ENCODE results near the gene TNIP2.
A peak's percentile ranks its signal among the peaks of the same experiment; 100 is the strongest.

The TNIP2 gene

GRCh38 chr4:2712261-2712842 lies 43.8 kb downstream of the TNIP2 start:
- Mint-ChIP-seq H3K9me3 (no peaks in the 10 kb centered on the region), H3K27me3 (ENCODE audit: low read depth) (no peaks in the 10 kb centered on the region), H3K4me1 (ENCODE audit: low read depth) (peaks cover 23% of the 10 kb centered on the region), H3K4me3 (no peak overlapping the region), H3K36me3 (ENCODE audit: low read depth) (peaks cover 16% of the 10 kb centered on the region), H3K27ac (peak overlapping the region; percentile 36)

GRCh38 chr4:2702770-2703169 lies 53.4 kb downstream of the TNIP2 start:
- Mint-ChIP-seq H3K36me3 (ENCODE audit: low read depth) (peaks cover 37% of the 10 kb centered on the region), H3K4me3 (no peak overlapping the region), H3K27me3 (ENCODE audit: low read depth) (no peaks in the 10 kb centered on the region), H3K9me3 (no peaks in the 10 kb centered on the region), H3K4me1 (ENCODE audit: low read depth) (no peaks in the 10 kb centered on the region), H3K27ac (no peak overlapping the region)

GRCh38 chr4:2702361-2702760 lies 53.8 kb downstream of the TNIP2 start:
- H3K9me3 Mint-ChIP-seq, result no peaks in the 10 kb centered on the region
- H3K27ac Mint-ChIP-seq, result no peak overlapping the region
- H3K4me3 Mint-ChIP-seq, result no peak overlapping the region
- H3K4me1 Mint-ChIP-seq (ENCODE audit: low read depth), result no peaks in the 10 kb centered on the region
- peaks cover 40% of the 10 kb centered on the region for H3K36me3 Mint-ChIP-seq (ENCODE audit: low read depth)
- H3K27me3 Mint-ChIP-seq (ENCODE audit: low read depth), result no peaks in the 10 kb centered on the region

GRCh38 chr4:2700031-2700430 lies 56.1 kb downstream of the TNIP2 start:
- Mint-ChIP-seq H3K4me3 (no peak overlapping the region), H3K4me1 (ENCODE audit: low read depth) (no peaks in the 10 kb centered on the region), H3K9me3 (no peaks in the 10 kb centered on the region), H3K27ac (no peak overlapping the region), H3K27me3 (ENCODE audit: low read depth) (no peaks in the 10 kb centered on the region), H3K36me3 (ENCODE audit: low read depth) (peaks cover 48% of the 10 kb centered on the region)

GRCh38 chr4:2699534-2699933 lies 56.6 kb downstream of the TNIP2 start:
- Mint-ChIP-seq H3K36me3 (ENCODE audit: low read depth) (peaks cover 50% of the 10 kb centered on the region), H3K4me3 (no peak overlapping the region), H3K9me3 (no peaks in the 10 kb centered on the region), H3K27ac (peak overlapping the region; percentile 31), H3K4me1 (ENCODE audit: low read depth) (no peaks in the 10 kb centered on the region), H3K27me3 (ENCODE audit: low read depth) (no peaks in the 10 kb centered on the region)

- H3K36me3 Mint-ChIP-seq (ENCODE audit: low read depth), result peaks cover 51% of the 10 kb centered on the region
- H3K4me1 Mint-ChIP-seq (ENCODE audit: low read depth), result no peaks in the 10 kb centered on the region
- H3K4me3 Mint-ChIP-seq, result no peak overlapping the region
- no peaks in the 10 kb centered on the region for H3K27me3 Mint-ChIP-seq (ENCODE audit: low read depth)
- H3K9me3 Mint-ChIP-seq, result no peaks in the 10 kb centered on the region
- no peak overlapping the region for H3K27ac Mint-ChIP-seq
Observed at GRCh38 chr4:2698951-2699505, 57.1 kb downstream of the TNIP2 start.

- Mint-ChIP-seq H3K4me1 (ENCODE audit: low read depth) (no peaks in the 10 kb centered on the region), H3K4me3 (no peak overlapping the region), H3K36me3 (ENCODE audit: low read depth) (peaks cover 56% of the 10 kb centered on the region), H3K27ac (no peak overlapping the region), H3K9me3 (no peaks in the 10 kb centered on the region), H3K27me3 (ENCODE audit: low read depth) (no peaks in the 10 kb centered on the region)
Observed at GRCh38 chr4:2698504-2698903, 57.6 kb downstream of the TNIP2 start.

GRCh38 chr4:2697995-2698414 lies 58.1 kb downstream of the TNIP2 start:
- H3K27ac Mint-ChIP-seq, result no peak overlapping the region
- no peaks in the 10 kb centered on the region for H3K4me1 Mint-ChIP-seq (ENCODE audit: low read depth)
- no peaks in the 10 kb centered on the region for H3K9me3 Mint-ChIP-seq
- peaks cover 55% of the 10 kb centered on the region for H3K36me3 Mint-ChIP-seq (ENCODE audit: low read depth)
- no peaks in the 10 kb centered on the region for H3K27me3 Mint-ChIP-seq (ENCODE audit: low read depth)
- no peak overlapping the region for H3K4me3 Mint-ChIP-seq

- H3K4me3 Mint-ChIP-seq, result no peak overlapping the region
- H3K27me3 Mint-ChIP-seq (ENCODE audit: low read depth), result no peaks in the 10 kb centered on the region
- H3K4me1 Mint-ChIP-seq (ENCODE audit: low read depth), result peaks cover 3% of the 10 kb centered on the region
- H3K9me3 Mint-ChIP-seq, result no peaks in the 10 kb centered on the region
- H3K27ac Mint-ChIP-seq, result no peak overlapping the region
- peaks cover 49% of the 10 kb centered on the region for H3K36me3 Mint-ChIP-seq (ENCODE audit: low read depth)
Observed at GRCh38 chr4:2696423-2696822, 59.7 kb downstream of the TNIP2 start.

- H3K9me3 Mint-ChIP-seq, result no peaks in the 10 kb centered on the region
- H3K27me3 Mint-ChIP-seq (ENCODE audit: low read depth), result no peaks in the 10 kb centered on the region
- H3K27ac Mint-ChIP-seq, result no peak overlapping the region
- H3K4me3 Mint-ChIP-seq, result no peak overlapping the region
- H3K4me1 Mint-ChIP-seq (ENCODE audit: low read depth), result peaks cover 5% of the 10 kb centered on the region
- H3K36me3 Mint-ChIP-seq (ENCODE audit: low read depth), result peaks cover 55% of the 10 kb centered on the region
Observed at GRCh38 chr4:2695346-2696060, 60.6 kb downstream of the TNIP2 start.

- no peaks in the 10 kb centered on the region for H3K27me3 Mint-ChIP-seq (ENCODE audit: low read depth)
- H3K4me3 Mint-ChIP-seq, result no peak overlapping the region
- peaks cover 56% of the 10 kb centered on the region for H3K36me3 Mint-ChIP-seq (ENCODE audit: low read depth)
- peaks cover 9% of the 10 kb centered on the region for H3K4me1 Mint-ChIP-seq (ENCODE audit: low read depth)
- no peaks in the 10 kb centered on the region for H3K9me3 Mint-ChIP-seq
- no peak overlapping the region for H3K27ac Mint-ChIP-seq
Observed at GRCh38 chr4:2694691-2695090, 61.4 kb downstream of the TNIP2 start.

GRCh38 chr4:2691952-2692435 lies 64.1 kb downstream of the TNIP2 start:
- peaks cover 15% of the 10 kb centered on the region for H3K4me1 Mint-ChIP-seq (ENCODE audit: low read depth)
- H3K27me3 Mint-ChIP-seq (ENCODE audit: low read depth), result no peaks in the 10 kb centered on the region
- no peak overlapping the region for H3K4me3 Mint-ChIP-seq
- H3K27ac Mint-ChIP-seq, result peak overlapping the region; percentile 10
- no peaks in the 10 kb centered on the region for H3K9me3 Mint-ChIP-seq
- peaks cover 54% of the 10 kb centered on the region for H3K36me3 Mint-ChIP-seq (ENCODE audit: low read depth)

Data from T-helper 1 cell treated with Interleukin-12 subunit alpha and Interleukin-12 subunit beta and Interleukin-4 antibody, amounts not matched to agents 30 μg/mL and 1 μg/mL, for 36 hours (primary cell).